Activated naive CD4-positive, alpha-beta T cell (primary cell): Measurements from ENCODE around the gene ESRRA.
"Not testable (repeated sequence)": the region's sequence is repeated elsewhere in the genome, so short reads cannot be mapped to it uniquely, and the experiment has no call there.

Source experiments
- DNase-seq, 4 experiments: peaks; one replicate each; lab custom pipeline; 2025; lab: John Stamatoyannopoulos, UW

Gene ESRRA

DNA sequence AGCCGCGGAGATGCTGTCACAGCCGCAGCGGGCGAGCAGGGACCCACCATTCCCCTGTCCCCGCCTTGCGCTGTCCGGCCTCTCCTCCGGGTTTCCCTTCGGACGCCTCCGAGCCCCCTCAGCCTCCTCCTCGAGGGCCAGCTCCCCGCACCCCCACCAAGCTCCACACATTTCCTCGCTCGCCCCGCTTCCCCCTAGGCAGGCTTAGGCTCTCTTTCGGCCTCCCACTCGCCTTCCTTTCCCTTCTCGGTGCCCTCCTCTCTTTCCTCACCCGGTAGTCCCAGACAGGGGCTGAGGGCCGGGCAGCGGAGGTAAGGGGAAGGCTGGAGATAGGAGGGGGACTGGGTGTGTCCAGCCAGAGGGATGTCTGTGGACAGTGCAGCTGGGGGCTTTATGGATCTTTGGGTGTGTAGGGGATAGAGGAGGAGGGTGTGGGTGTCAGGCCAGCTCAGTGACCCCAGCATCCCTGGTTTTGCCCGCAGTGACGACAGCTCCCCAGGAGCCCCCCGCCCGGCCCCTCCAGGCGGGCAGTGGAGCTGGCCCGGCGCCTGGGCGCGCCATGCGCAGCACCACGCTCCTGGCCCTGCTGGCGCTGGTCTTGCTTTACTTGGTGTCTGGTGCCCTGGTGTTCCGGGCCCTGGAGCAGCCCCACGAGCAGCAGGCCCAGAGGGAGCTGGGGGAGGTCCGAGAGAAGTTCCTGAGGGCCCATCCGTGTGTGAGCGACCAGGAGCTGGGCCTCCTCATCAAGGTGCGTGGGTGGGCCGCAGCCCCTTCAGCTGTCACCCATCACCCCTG is 12.7 kb upstream of the ESRRA start:
- no peak for DNase-seq

DNA sequence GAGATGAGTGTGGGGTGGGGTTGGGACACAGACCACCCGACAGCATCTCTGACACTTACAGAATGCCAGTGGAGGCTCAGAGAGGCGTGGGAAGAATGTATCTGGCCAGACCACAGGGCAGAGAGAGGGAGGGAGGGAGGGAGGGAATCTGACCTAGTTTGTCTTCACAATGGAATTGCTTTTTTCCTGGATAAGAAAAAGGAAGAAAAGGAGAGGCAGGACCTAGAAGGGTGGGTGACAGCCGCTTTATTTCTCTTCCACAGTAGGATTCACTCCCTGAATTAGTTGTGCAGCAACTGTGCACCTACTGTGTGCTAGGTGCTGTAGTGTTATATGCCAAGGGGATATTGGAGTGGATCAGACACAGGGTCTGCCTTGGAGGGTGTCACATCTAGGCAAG is 10.6 kb upstream of the ESRRA start:
- DNase-seq, result no peak

GRCh38 chr11:64295760-64296159 is 9.6 kb upstream of the ESRRA start:
- DNase-seq, result no peak

DNA sequence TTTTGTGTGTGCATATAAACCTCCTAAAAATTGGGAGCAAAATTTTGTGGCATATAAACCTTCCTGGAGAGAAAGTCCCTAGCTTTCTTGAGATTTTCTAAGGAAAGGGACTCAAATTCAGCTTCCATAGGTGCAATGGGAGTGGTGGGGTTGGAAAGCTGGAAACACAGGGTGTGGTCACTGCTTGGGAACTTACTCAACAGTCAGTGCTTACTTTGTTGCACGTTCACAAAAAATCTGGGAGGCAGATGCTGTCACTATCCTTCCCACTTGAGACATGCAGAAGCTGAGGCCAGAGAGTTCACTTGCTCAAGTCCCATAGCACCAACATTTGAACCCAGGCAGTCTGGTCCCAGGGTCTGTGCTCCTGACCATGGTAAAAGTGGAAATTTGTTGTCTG is 9.1 kb upstream of the ESRRA start:
- no peak for DNase-seq

GRCh38 chr11:64296830-64297698 is 8.3 kb upstream of the ESRRA start:
- DNase-seq, result no peak

DNA sequence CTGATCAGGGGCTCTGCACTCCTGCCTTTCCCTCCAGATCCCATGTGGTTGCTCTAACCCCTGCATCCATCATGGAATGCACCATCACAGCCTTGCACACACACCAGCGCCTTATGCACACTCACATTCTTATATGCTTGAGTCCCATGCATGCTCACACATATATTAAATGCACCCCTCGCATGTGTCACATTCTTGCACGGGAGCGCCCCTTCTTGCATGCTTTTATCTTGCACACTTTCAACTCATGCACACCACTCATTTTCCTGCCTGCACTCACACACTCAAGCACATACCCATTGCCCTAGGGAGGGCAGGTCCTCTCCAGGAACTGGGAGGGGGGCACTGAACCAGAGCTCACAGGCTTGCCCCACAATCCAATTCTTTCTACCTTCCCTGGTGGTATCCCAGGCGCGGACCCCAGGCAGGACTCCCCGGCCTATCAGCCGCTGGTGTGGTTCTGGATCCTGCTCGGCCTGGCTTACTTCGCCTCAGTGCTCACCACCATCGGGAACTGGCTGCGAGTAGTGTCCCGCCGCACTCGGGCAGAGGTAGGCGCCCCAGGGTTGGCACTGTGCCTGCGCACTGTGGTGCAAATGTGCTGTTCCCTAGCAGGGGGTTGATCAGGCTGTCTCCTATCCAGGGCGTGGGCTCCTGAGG is 7.5 kb upstream of the ESRRA start:
- DNase-seq, result no peak

DNA sequence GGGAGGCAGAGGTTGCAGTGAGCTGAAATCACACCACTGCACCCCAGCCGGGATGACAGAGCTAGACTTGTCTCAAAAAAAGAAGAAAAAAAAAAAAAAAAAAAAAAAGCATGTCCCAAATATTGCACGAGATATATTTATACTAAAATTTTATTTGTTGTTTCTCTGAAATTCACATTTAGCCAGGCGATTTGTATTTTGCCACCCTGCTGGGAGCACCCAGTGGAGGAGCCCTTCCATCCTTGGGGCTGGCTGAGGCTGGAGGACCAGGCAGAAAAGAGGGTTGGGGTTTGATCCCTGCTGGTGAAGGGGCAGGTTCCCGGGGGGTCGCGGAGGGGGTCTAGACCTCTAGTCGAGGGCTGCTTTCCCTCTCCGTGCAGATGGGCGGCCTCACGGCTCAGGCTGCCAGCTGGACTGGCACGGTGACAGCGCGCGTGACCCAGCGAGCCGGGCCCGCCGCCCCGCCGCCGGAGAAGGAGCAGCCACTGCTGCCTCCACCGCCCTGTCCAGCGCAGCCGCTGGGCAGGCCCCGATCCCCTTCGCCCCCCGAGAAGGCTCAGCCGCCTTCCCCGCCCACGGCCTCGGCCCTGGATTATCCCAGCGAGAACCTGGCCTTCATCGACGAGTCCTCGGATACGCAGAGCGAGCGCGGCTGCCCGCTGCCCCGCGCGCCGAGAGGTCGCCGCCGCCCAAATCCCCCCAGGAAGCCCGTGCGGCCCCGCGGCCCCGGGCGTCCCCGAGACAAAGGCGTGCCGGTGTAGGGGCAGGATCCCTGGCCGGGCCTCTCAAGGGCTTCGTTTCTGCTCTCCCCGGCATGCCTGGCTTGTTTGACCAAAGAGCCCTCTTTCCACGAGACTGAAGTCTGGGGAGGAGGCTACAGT is 6.1 kb upstream of the ESRRA start:
- DNase-seq, result no peak

DNA sequence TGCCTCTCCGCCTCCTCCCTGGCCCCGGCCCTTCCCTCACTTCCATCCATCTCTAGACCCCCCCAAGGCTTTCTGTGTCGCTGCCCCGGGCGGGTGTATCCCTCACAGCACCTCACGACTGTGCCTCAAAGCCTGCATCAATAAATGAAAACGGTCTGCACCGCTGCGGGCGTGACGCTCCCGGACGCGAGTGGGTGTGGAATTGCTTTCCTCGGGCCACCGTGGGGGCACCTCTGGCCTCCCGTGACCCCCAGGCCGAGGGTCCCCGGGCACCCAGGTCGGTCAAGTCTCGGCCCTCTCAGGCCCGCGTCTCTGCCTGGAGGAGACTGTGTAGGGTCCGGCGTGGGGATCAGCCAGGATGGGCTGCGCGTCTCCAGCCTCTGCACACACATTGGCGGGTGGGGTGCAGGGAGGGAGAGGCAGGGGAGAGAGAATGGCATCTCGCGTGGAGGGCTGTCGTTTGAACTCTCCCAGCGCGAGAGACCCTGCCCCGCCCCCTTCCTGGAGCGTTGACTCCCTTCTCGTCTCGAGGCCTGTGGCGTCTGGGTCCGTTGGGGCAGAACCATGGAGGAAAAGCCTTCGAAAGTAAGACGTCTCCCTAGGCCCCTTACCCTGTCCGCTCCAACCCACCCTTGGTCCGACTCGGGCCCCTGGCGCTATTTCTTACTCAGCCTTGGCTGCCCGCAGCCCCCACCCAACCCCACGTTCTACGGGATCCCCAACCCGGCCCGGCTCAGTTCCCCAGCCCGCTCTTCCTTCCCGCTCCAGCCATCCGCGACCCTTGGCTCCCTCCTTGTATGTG is 5.3 kb upstream of the ESRRA start, which contains the start of gene CATSPERZ:
CATSPERZ (plus strand) TSS at position 512 of the 802 bp plus-strand sequence; CDS start at position 565, 53 bp downstream.
- DNase-seq, result no peak

GRCh38 chr11:64303109-64304031 is 2.0 kb upstream of the ESRRA start:
- no peak for DNase-seq

GRCh38 chr11:64304032-64304315 is 1.4 kb upstream of the ESRRA start:
- no peak for DNase-seq

DNA sequence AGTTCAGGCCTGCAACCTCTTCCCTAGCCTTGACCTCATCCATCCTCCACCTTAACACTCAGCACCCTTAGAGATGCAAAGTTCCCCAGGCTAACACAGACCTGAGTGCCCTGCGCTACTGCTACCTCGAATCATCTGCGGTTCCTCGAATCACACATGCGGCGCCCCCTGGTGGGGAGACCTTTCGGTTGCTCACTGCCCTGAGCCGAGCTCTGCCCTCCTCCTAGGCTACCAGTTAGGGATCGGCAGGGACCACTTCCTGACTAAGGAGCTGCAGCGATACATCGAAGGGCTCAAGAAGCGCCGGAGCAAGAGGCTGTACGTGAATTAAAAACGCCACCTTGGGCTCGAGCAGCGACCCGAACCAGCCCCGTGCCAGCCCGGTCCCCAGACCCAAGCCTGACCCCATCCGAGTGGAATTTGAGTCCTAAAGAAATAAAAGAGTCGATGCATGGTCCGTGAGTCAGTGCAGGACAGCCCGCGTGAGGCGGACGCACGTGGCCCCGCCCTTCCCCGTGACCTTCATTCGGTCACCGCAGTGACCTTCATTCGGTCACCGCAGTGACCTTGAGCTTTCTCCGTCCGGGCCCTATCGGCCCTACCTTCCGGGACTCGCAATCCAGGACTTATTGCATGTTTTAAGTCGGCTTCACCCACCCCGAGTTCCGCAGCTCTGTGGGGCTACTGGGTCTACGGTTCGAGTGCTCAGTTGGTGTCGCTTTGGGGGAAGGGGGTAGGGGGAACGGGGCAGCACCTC is 830 bp upstream of the ESRRA start:
- DNase-seq, result peak; percentile 86 to 97 (median 94)

DNA sequence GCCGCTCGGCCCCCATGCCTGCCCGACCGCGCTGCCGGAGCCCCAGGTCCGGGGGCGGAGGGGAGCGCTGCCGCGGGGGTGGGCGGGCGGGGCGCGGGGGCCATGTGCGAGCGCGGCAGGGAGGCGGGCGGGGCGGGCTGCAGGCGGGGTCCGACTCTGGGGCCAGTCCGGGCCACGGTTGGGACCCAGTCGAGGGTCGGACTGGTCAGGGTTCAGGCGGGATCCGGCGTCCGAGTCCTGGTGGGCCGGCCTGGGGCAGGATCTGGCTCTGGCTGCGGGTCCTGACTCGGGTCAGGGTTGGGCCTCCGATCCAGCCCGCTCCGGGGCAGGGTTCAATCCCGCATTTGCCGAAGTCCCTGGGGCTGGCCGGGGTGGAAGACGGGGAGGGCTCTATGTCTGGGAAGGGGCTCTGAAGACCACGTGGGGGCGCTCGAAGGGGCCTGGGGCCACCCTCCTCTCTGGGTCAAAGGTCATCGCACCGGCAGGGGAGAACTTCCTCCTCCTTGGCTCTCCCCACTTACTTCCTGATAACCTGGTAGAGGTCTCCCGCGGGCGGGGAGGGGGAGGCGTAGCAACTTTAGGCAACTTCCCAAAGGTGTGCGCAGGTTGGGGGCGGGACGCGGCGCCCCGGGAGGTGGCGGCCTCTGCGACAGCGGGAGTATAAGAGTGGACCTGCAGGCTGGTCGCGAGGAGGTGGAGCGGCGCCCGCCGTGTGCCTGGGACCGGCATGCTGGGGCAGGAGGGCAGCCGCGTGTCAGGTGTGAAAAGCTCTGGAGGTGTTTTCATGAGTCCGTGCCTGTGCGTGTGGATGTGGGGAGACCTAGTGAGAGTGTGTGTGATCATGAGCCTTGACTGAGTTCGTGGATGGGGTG is 603 bp downstream of the ESRRA start:
- peak in 3 of 4 experiments; percentile 37 to 60 (median 46) for DNase-seq

DNA sequence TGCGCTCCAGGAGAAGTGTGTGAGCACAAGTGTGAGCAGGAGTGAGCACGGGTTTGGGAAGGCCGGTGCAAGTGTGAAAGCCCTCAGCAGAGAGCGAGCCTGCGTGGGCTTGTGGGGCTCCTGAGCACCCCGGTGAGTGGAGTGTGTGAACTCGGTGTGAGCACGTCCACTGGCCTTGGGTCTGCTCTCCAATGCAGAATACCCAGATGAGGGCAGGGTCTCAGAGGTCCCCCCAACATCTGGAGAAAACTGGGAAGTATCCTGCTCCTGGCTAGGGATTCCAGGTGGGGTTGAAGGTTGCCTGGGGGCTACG is 1.2 kb downstream of the ESRRA start:
- DNase-seq, result no peak

DNA sequence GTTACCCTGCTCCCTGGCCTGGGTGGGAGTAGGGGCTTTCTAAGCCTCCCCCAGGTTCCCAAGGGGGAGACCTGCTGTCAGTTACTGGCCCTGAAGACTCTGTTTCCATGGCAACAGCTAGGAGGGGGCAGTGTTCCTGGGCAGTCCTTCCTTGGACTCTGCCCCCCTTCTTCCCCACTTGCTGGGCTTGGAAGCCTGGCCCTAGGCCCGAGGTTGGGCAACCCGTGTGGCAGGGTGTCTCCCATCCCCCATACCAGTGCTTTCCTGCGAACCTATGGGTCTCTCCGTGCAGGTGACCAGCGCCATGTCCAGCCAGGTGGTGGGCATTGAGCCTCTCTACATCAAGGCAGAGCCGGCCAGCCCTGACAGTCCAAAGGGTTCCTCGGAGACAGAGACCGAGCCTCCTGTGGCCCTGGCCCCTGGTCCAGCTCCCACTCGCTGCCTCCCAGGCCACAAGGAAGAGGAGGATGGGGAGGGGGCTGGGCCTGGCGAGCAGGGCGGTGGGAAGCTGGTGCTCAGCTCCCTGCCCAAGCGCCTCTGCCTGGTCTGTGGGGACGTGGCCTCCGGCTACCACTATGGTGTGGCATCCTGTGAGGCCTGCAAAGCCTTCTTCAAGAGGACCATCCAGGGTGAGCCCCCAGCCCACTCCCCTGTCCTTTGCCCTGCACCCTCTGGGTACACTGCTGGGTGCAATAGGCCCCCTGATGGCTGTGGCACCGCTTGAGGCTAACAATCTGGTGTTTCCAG is 1.7 kb downstream of the ESRRA start:
- no peak for DNase-seq

GRCh38 chr11:64307795-64308194 is 2.5 kb downstream of the ESRRA start:
- not testable (repeated sequence) for DNase-seq

GRCh38 chr11:64312947-64313346 is 7.6 kb downstream of the ESRRA start:
- no peak for DNase-seq

GRCh38 chr11:64313491-64314145 is 8.3 kb downstream of the ESRRA start:
- DNase-seq, result no peak
